ENCODE measurements around the gene GALNT6.

- TF ChIP-seq, protein P1, sequence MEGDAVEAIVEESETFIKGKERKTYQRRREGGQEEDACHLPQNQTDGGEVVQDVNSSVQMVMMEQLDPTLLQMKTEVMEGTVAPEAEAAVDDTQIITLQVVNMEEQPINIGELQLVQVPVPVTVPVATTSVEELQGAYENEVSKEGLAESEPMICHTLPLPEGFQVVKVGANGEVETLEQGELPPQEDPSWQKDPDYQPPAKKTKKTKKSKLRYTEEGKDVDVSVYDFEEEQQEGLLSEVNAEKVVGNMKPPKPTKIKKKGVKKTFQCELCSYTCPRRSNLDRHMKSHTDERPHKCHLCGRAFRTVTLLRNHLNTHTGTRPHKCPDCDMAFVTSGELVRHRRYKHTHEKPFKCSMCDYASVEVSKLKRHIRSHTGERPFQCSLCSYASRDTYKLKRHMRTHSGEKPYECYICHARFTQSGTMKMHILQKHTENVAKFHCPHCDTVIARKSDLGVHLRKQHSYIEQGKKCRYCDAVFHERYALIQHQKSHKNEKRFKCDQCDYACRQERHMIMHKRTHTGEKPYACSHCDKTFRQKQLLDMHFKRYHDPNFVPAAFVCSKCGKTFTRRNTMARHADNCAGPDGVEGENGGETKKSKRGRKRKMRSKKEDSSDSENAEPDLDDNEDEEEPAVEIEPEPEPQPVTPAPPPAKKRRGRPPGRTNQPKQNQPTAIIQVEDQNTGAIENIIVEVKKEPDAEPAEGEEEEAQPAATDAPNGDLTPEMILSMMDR (IDR thresholded peaks at IDR 0.05), result no peak
- TF ChIP-seq REST (IDR thresholded peaks at IDR 0.05; ENCODE audit: insufficient read depth in 1 of 2, low read depth in 2 of 2, low read length in 1 of 2) (no peak), SIN3A (IDR thresholded peaks at IDR 0.05; ENCODE audit: borderline replicate concordance, insufficient read depth, low read depth, low read length) (no peak)
Measured at GRCh38 chr12:51330186-51330585, 61.0 kb downstream of the GALNT6 start.

All from Panc1 (cell line).